H54 (cell line): ENCODE measurements around the gene IFI27L1.
A peak's percentile ranks its signal among the peaks of the same experiment; 100 is the strongest.

Experiments used
- DNase-seq: peaks from one replicate; pipeline ENCODE4 v3.0.0; 2011; ENCODE audit warnings: low spot score, mixed read lengths; ENCODE audit not compliant: insufficient read length
- FAIRE-seq: peaks from 3 replicates; lab custom pipeline; 2011; peaks lifted over from hg19 to GRCh38; lab: Jason Lieb, UNC
- POLR2A ChIP-seq: IDR thresholded peaks from 2 replicates; pipeline ENCODE4 v1.6.1; 2011; ENCODE audit warnings: low read depth, mild to moderate bottlenecking, low read length

The IFI27L1 gene

DNA sequence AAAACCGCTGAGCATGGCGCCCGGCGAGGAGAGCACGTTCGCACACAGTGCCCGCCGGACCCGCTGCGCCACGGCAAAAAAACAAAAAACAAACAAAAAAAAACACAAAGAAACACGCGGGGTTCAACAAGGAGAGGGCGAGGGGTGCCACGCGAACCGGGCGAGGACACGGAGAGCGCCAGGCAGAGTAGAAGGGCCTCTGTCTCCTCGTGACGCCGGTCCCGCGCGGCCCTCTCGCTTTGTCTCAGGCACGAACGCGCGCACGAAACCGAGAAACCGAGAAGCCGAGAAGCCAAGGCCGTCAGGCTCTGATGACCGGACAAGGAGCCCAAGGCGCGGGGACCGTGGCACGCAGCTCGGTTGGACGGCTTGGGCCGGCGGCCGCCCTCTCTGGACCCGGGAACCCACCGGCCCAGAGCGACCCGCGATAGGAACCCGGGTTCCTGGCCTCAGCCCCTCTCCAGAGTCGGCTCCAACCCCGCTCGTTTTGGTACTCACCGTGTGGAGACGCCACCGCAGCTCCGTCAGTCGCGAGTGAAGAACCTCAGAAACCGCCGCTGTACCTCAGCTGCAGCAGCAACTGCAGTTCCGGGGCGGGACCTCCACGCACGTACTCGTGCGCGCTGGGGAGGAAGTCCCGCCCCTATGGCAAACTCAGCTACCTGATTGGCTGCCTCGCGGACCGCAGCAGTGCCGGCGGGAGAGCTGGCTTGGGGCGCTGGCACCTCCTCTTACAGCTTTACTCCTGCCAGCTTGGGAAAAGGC is at the start of gene IFI27L1, which contains the start of gene DDX24:
TSS of gene IFI27L1 (plus strand) at position 690 of the 765 bp plus-strand sequence. CDS start 15,628 bp downstream, outside the sequence.
TSS of gene DDX24 (minus strand) at position 582 of the 765 bp plus-strand sequence. CDS start 1,460 bp downstream, outside the sequence.
- peak; percentile 90 for TF ChIP-seq POLR2A
- DNase-seq: peak; percentile 91
- FAIRE-seq: peak; percentile 97

GRCh38 chr14:94031883-94032279 is 49.2 kb upstream of the IFI27L1 start:
- FAIRE-seq (no peak), DNase-seq (no peak)
- TF ChIP-seq POLR2A: no peak

DNA sequence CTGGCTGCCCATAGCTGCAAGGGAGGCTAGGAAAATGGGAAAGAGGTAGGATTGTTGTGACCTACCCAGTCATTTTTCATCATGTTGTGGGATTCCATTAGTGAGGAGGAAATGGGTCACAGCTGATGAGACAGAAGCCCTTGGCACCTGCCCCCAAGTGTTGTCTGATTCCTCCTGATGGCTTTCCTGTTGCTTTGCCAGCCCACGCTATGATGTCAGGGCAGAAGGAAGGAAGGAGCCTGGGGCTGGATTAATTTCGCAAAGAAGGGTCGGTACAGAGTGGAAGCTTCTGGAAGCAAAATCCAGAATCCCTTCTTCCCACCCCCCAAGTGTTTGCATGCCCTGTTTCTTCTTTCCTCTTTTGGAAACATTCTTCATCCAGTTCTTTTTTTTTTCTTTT is 46.2 kb upstream of the IFI27L1 start:
- FAIRE-seq: no peak
- DNase-seq: no peak

DNA sequence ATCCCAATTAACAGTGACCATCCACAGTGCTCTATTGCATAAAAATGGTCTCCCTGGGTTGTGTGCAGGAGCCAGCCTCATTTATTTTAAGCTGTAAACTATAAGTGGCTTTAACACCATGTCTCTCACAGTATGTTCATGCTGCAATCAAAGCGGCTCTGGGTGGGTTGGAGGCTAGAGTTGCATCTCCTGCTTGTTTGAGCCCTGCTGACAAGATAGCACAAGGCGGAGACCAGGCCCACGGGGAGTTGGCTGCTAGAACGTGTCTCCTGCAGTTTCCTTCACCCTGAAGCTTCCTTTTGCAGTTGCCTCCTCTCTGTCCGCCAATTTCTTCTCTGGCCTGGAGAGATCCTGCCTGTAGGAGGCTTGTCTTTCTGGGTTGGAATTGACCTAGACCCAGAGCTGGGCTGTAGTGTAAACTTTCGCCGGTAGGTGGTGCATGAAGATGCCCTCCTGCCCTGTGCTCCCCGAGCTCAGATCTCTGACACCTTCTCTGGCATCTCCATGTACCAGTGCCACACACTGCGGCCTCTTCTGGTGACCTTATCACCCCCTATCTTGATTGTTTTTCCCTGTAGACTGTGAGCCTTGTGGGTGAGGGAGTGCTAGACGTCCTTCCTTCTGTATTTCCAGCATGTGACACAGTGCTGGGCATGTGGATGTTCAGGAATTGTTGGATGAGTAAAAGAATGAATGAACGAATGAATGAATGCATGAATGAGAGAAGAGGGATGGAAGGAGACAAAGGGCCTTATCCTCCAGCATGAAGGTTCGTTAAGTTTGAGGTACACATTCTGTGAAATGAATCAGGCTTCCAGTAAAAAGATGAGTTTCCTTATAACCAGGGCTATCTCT is 44.6 kb upstream of the IFI27L1 start:
- no peak for TF ChIP-seq POLR2A
- FAIRE-seq: peak; percentile 70
- DNase-seq: peak; percentile 52

More for the DNA sequence above, 46.2 kb upstream of the IFI27L1 start:
- no peak for TF ChIP-seq POLR2A

- no peak for TF ChIP-seq POLR2A
- FAIRE-seq (no peak), DNase-seq (no peak)
Observed at GRCh38 chr14:94037954-94038353, 43.2 kb upstream of the IFI27L1 start.

DNA sequence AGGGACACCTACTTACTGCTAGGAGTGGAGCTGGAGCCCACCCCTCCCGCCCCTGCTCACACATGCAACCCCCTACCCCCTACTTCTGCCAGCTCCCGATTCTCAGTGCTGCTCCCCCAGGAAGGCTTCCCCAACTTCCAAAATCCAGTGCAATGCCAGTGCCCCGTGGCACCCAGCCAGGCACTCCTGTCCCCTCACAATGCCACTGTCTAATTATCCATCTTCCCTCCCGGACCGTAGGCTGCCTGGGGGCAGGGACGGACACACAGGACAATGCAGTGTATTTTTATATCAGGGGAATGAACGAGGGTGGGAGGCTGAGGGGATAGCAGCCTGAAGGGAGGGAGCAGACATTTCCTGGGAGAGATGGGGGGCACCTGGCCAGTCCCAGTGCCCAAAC is 42.6 kb upstream of the IFI27L1 start:
- no peak for DNase-seq
- no peak for FAIRE-seq
- TF ChIP-seq POLR2A: no peak

DNA sequence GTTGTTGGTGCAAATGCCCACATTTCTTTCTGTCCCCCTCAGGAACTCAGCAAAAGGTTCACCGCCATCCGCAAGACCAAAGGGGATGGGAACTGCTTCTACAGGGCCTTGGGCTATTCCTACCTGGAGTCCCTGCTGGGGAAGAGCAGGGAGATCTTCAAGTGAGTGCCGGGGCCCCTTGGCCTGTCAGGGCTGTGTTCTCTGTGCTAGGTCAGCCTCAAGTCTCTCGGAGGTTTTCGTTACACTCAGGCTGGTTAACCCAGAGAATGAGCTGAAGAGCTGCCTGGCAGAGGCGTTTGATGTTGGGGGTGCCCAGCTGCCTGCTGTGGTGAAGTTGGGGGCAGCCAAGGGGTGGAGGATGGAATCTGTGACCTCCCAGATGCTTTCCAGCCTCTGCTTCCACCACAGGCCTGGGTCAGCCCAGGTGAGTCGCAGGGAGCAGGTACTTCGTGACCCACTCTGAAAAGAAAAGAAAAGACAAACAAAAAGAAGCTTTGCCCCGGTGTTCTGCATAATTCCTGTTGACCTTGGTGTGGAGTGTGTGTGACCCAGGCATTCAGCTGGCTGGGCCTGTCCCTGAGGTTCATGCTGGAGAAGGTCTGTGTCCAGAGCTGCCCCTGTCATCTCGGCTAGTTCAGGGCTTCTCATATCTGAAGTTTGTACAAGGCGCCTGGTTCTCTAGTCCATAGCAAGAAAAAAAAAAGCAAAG is 42.0 kb upstream of the IFI27L1 start:
- FAIRE-seq (no peak), DNase-seq (no peak)
- no peak for TF ChIP-seq POLR2A

GRCh38 chr14:94040247-94040646 is 40.9 kb upstream of the IFI27L1 start:
- DNase-seq (no peak), FAIRE-seq (no peak)
- no peak for TF ChIP-seq POLR2A

DNA sequence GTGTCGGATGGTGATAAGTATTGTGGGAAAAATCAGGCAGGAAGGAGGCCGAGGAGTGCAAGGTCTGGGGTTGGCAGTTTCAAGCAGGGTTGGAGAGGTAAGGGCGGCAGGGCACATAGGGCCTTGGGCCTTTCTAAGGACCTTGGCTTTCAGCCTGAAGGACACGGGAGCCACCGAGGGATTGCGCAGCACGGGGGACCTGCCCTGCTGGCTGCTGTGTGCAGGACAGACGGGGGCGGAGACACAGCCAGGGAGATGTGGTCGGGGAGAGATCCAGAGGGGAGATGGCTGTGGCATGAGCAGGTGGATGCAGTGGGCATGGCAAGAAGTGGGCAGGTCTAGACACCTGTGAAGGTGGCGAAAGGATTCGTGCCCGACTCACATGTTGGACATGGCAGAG is 40.3 kb upstream of the IFI27L1 start:
- DNase-seq: no peak

DNA sequence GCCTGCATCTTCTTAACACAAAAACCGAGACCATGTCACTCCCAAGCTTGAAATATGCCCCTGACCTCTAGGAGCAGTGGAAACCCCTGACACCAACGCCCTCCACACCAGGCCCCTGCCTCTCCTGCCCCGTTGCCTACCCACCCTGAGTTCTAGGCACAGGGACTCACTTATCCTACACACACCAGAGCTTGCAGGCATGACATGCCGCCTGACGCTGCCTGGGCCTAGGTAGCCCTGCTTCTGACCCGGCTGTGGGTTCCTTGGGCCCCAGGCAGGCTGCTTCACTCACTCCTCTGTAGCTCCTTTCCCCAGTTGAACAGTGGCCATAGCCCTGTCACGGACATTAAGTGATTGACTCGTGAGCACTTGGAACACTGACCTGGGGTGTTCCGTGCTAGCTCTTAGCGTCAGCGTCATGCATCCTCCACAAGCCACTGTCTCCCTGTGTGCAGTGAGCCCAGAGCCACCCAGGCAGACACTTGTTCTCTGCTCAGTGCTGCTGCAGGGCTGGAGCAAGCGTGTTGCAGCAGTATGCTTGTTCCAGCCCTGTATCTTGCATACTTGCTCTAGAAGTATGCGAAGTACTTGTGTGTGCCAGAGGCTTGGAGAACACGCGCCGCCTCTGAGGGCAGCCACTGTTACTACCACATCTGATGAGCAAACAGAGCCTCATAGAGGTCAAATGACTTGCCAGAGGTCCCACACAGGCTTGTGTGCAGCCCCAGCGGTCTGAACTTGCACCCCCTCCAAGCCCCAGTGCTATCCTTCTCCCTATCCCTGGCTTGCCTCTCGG is 39.4 kb upstream of the IFI27L1 start:
- TF ChIP-seq POLR2A: no peak
- FAIRE-seq (no peak), DNase-seq (no peak)

More for the DNA sequence above, 40.3 kb upstream of the IFI27L1 start:
- no peak for TF ChIP-seq POLR2A
- no peak for FAIRE-seq

- TF ChIP-seq POLR2A: no peak
- no peak for FAIRE-seq
Observed at GRCh38 chr14:94042433-94043091, 38.5 kb upstream of the IFI27L1 start.

GRCh38 chr14:94043111-94043755 is 37.9 kb upstream of the IFI27L1 start:
- no peak for DNase-seq
- no peak for FAIRE-seq
- TF ChIP-seq POLR2A: no peak

More at GRCh38 chr14:94042433-94043091, 38.5 kb upstream of the IFI27L1 start:
- DNase-seq: no peak
